Dermis microvascular lymphatic vessel endothelial cell (primary cell): ENCODE results near the gene BAG5. TPM values are rescaled to one million over a fixed set of nuclear protein-coding genes. Genes with fewer than 3 reads are reported as not detected.
"Not testable (repeated sequence)": the region's sequence is repeated elsewhere in the genome, so short reads cannot be mapped to it uniquely, and the experiment has no call there.

ENCODE experiments used
- DNase-seq, 2 donors: peaks; one replicate each; pipeline versions ENCODE4 v3.0.0 to v3.0.0-alpha.2; 2010; ENCODE audit warnings: low read depth in 2 of 2
- total RNA-seq: library from RNA; depleted of rRNA; stranded (reverse); fragments of >200 nt; gene quantifications from 2 replicates; pipeline ENCODE4 v1.2.1, GENCODE V29; 2014

Gene BAG5
- total RNA-seq, result 26.8 and 27.8 TPM in 2 replicates

GRCh38 chr14:103562429-103563225 lies at the start of gene BAG5, which contains the start of gene COA8:
TSS of gene BAG5 (minus strand) at chr14:103562657. CDS start at chr14:103561164, 1,493 bp downstream.
TSS of gene COA8 (plus strand) at chr14:103562960. CDS start at chr14:103563002, 42 bp downstream.
- peak; percentile 60 to 86 for DNase-seq

GRCh38 chr14:103611215-103611614 lies 48.8 kb upstream of the BAG5 start:
- no peak for DNase-seq

- DNase-seq, result not testable (repeated sequence)
Observed at GRCh38 chr14:103609081-103609480, 46.6 kb upstream of the BAG5 start.

- no peak for DNase-seq
Observed at GRCh38 chr14:103607822-103608221, 45.4 kb upstream of the BAG5 start.

- DNase-seq, result peak; percentile 74 to 77
Observed at GRCh38 chr14:103606963-103607668, 44.7 kb upstream of the BAG5 start.

GRCh38 chr14:103604620-103605019 lies 42.2 kb upstream of the BAG5 start:
- no peak for DNase-seq

GRCh38 chr14:103600503-103600902 lies 38.0 kb upstream of the BAG5 start:
- no peak for DNase-seq

GRCh38 chr14:103597623-103598377 lies 35.3 kb upstream of the BAG5 start:
- DNase-seq, result peak in 1 of 2 donors; percentile 50

GRCh38 chr14:103594265-103594664 lies 31.8 kb upstream of the BAG5 start:
- no peak for DNase-seq

GRCh38 chr14:103593577-103593976 lies 31.1 kb upstream of the BAG5 start:
- peak; percentile 20 to 53 for DNase-seq

- DNase-seq, result peak; percentile 79 to 86
Observed at GRCh38 chr14:103584326-103584915, 22.0 kb upstream of the BAG5 start.

GRCh38 chr14:103581954-103582703 lies 19.7 kb upstream of the BAG5 start:
- no peak for DNase-seq

- no peak for DNase-seq
Observed at GRCh38 chr14:103581206-103581605, 18.7 kb upstream of the BAG5 start.

GRCh38 chr14:103578401-103579075 lies 16.1 kb upstream of the BAG5 start:
- DNase-seq, result no peak

- DNase-seq, result peak; percentile 88 to 96
Observed at GRCh38 chr14:103576371-103577024, 14.0 kb upstream of the BAG5 start.

- DNase-seq, result no peak
Observed at GRCh38 chr14:103574707-103575285, 12.3 kb upstream of the BAG5 start.

GRCh38 chr14:103574104-103574503 lies 11.6 kb upstream of the BAG5 start:
- DNase-seq, result no peak

GRCh38 chr14:103569408-103569807 lies 7.0 kb upstream of the BAG5 start:
- DNase-seq, result no peak

- DNase-seq, result peak in 1 of 2 donors; percentile 48
Observed at GRCh38 chr14:103568952-103569351, 6.5 kb upstream of the BAG5 start.
